Transverse colon (tissue), 4 donors: ENCODE data around the gene LDHD. TPM values are rescaled to one million over a fixed set of nuclear protein-coding genes. Genes with fewer than 3 reads are reported as not detected.
A peak's percentile ranks its signal among the peaks of the same experiment; 100 is the strongest.

Source experiments
- DNase-seq: peaks from one replicate; pipeline ENCODE4 v3.0.0-alpha.2; 2019
- H3K27ac ChIP-seq, 4 donors: fragments of 200-600 bp; sonication (generic); 2 replicates each; pipeline ENCODE4 v1.5.1; 2016 to 2018; ENCODE audit warnings: inconsistent platforms in 4 of 4
- H3K27me3 ChIP-seq: fragments of 200-600 bp; sonication (generic); 2 replicates; pipeline ENCODE4 v1.5.1; 2017; ENCODE audit warnings: inconsistent platforms
- H3K36me3 ChIP-seq, 4 donors: fragments of 200-600 bp; sonication (generic); 2 replicates each; pipeline ENCODE4 v1.5.1; 2017 to 2019; ENCODE audit warnings: inconsistent platforms in 4 of 4
- H3K4me1 ChIP-seq, 4 donors: fragments of 200-600 bp; sonication (generic); 2 replicates each; pipeline ENCODE4 v1.5.1; 2017 to 2020; ENCODE audit warnings: inconsistent platforms in 4 of 4
- H3K4me3 ChIP-seq, 4 donors: fragments of 200-600 bp; sonication (generic); 1 replicate in 1 of 4; 2 replicates in 3 of 4; pipeline versions ENCODE4 v1.5.1 to v1.6.1; 2017 to 2019; ENCODE audit warnings: inconsistent platforms in 4 of 4
- H3K9me3 ChIP-seq, 2 donors: fragments of 200-600 bp; sonication (generic); 2 replicates each; pipeline ENCODE4 v1.5.1; 2017 to 2019; ENCODE audit warnings: inconsistent platforms in 2 of 2
- EP300 ChIP-seq: sonication (generic); formaldehyde crosslinking; IDR thresholded peaks from one replicate; pipeline ENCODE4 v1.6.1; 2017; ENCODE audit warnings: antibody characterized with exemption, low read depth
- POLR2A ChIP-seq: fragments of 450-650 bp; IDR thresholded peaks from one replicate; pipeline ENCODE4 v1.6.1; 2016; ENCODE audit warnings: antibody characterized with exemption, mild to moderate bottlenecking, moderate library complexity
- POLR2AphosphoS5 ChIP-seq, 3 donors: sonication (generic); formaldehyde crosslinking; IDR thresholded peaks; one replicate each; pipeline ENCODE4 v1.6.1; 2016; ENCODE audit warnings: antibody characterized with exemption in 3 of 3
- WGBS, 2 donors: methylation state at CpG; one replicate each; pipeline ENCODE4 v1.1.5; 2018; ENCODE audit warnings: low coverage in 1 of 2; 5-methylcytosine and 5-hydroxymethylcytosine counted together
- in situ Hi-C, 4 donors: fragments of 200-750 bp; cut with MboI; loops; one replicate each; pipeline versions ENCODE4 v1.15.0 to v1.15.1; 2017; ENCODE audit warnings: low sequenced_read_pairs in 3 of 4, low pct_ligation_motif_present in 1 of 4, low pct_unique_long_range_greater_than_20kb in 1 of 4
- intact Hi-C: fragments of 100-400 bp; cut with DNase I; formaldehyde crosslinking; loops from one replicate; pipeline ENCODE4 v1.15.1; 2023; ENCODE audit warnings: low total_unique reads
- total RNA-seq, 4 donors: library from RNA; depleted of rRNA; stranded (reverse); fragments of >200 nt; gene quantifications; one replicate each; pipeline ENCODE4 v1.1.0, GENCODE V29; 2016
- TF ChIP-seq, protein P1 (sequence below), 5 experiments: fragments of 200-600 bp in 3 of 5; fragments of 450-650 bp in 2 of 5; sonication (generic) in 3 of 5; IDR thresholded peaks; 1 replicate in 2 of 5; 2 replicates in 3 of 5; pipeline ENCODE4 v1.5.1; 2016 to 2017; ENCODE audit warnings: antibody characterized with exemption in 5 of 5, inconsistent platforms in 3 of 5, mild to moderate bottlenecking in 2 of 5, moderate library complexity in 1 of 5

Gene LDHD
- total RNA-seq, 4 donors from 2014 or later = 38.4 to 198 (median 104) TPM

DNA sequence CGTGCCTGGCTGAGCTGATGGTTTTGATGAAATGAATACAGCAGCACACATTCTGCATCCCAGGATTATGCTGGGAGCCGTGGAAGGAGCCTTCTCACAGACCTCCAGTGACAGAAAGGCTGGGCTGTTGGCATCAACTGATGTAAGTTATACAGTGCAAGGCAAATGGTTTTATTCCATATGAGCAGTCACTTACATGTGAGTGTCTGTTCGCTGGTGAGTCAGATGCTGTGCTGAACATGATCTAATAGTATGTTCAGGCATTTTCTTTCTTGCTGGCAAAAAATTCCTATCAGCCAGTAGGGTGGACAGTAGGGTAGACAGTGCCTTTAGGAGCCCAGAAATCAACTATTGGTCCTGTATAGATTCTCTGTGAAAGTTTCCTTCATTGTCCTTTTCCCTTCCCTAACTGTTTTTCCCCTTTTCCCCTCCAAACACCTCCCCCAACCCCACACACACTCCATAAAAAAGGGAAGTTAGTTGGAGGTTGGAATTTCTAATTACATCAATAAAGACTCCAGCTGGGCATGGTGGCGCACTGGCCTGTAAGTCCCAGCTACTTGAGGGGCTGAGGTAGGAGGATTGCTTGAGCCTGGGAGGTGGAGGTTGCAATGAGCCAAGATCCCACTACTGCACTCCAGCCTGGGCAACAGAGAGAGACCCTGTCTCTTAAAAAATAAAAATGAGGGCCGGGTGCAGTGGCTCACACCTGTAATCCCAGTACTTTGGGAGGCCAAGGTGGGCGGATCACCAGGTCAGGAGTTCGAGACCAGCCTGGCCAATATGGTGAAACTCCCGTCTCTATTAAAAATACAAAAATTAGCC, 36.2 kb downstream of the LDHD start:
- peaks cover 0 to 11% (median 5%) of the 10 kb centered on the region in 4 donors for H3K4me1 ChIP-seq
- H3K9me3 ChIP-seq = no peaks in the 10 kb centered on the region
- WGBS, 2 donors = 93 to 100% methylated on average over 3 to 8 of the region's 8 CpGs
- TF ChIP-seq POLR2AphosphoS5 (IDR thresholded peaks at IDR 0.05) = no peak
- no peak for TF ChIP-seq POLR2A
- TF ChIP-seq, protein P1, sequence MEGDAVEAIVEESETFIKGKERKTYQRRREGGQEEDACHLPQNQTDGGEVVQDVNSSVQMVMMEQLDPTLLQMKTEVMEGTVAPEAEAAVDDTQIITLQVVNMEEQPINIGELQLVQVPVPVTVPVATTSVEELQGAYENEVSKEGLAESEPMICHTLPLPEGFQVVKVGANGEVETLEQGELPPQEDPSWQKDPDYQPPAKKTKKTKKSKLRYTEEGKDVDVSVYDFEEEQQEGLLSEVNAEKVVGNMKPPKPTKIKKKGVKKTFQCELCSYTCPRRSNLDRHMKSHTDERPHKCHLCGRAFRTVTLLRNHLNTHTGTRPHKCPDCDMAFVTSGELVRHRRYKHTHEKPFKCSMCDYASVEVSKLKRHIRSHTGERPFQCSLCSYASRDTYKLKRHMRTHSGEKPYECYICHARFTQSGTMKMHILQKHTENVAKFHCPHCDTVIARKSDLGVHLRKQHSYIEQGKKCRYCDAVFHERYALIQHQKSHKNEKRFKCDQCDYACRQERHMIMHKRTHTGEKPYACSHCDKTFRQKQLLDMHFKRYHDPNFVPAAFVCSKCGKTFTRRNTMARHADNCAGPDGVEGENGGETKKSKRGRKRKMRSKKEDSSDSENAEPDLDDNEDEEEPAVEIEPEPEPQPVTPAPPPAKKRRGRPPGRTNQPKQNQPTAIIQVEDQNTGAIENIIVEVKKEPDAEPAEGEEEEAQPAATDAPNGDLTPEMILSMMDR (IDR thresholded peaks at IDR 0.05) = no peak
- no peak for TF ChIP-seq EP300
- H3K4me3 ChIP-seq = no peak overlapping the region
- H3K36me3 ChIP-seq = no peaks in the 10 kb centered on the region
- DNase-seq = no peak
- peak overlapping the region in 1 of 4 donors; percentile 35 for H3K27ac ChIP-seq
- intact Hi-C loops = no loop called here
- in situ Hi-C loops = no loop called here
- H3K27me3 ChIP-seq = no peaks in the 10 kb centered on the region

DNA sequence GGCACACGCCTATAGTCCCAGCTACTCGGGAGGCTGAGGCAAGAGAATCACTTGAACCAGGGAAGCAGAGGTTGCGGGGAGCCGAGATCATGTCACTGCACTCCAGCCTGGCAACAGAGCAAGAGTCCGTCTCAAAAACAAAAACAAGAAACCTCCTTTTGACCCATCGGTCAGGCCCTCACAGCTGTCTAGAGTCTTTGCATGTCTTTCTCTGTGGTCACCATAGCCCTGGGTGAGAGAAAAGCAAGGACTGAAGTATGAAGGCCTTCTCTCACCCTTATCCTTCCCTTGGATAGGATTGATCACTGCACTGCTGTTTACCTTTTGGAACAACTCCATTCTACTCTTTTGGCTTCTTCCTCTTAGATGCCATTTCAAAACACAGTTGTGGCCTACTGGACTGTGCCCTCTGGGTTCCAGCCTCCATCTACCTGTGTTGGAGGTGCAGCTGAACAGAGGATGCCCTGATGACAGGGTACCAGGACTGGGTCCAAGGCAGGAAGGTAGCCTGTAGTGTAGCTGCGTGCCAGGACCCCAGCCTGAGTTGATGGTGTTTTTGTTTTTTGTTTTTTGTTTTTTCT, 37.1 kb downstream of the LDHD start:
- no peaks in the 10 kb centered on the region for H3K27me3 ChIP-seq
- H3K4me1 ChIP-seq = peaks cover 0 to 16% (median 5%) of the 10 kb centered on the region in 4 donors
- H3K4me3 ChIP-seq = no peak overlapping the region
- in situ Hi-C loops = no loop called here
- WGBS, 2 donors = 91 to 97% methylated on average over 5 to 7 of the region's 7 CpGs
- DNase-seq = no peak
- intact Hi-C loops = no loop called here
- H3K36me3 ChIP-seq = no peaks in the 10 kb centered on the region
- TF ChIP-seq EP300 (no peak), POLR2AphosphoS5 (IDR thresholded peaks at IDR 0.05) (no peak), POLR2A (no peak)
- TF ChIP-seq, protein P1 (IDR thresholded peaks at IDR 0.05) = no peak
- no peaks in the 10 kb centered on the region for H3K9me3 ChIP-seq
- no peak overlapping the region for H3K27ac ChIP-seq

DNA sequence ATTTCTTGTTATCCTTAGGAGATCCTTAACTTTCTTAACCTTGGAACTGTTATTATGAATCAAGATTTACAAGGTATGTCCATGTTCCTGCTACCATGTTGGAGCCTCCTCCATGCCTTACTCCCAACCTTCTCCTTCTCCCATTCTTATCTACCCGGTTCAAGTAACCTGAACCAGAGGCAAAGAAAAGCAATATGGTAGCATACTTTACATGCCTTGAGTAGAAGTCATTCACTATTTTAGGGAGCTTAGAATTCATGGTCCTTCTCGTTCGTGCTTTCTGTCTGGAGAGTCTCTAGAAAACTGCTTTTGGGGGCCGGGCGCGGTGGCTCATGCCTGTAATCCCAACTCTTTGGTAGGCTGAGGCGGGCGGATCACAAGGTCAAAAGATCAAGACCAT, 37.7 kb downstream of the LDHD start:
- H3K36me3 ChIP-seq = no peaks in the 10 kb centered on the region
- no peaks in the 10 kb centered on the region for H3K27me3 ChIP-seq
- H3K27ac ChIP-seq = no peak overlapping the region
- no peaks in the 10 kb centered on the region for H3K9me3 ChIP-seq
- DNase-seq = no peak
- peaks cover 0 to 16% (median 5%) of the 10 kb centered on the region in 4 donors for H3K4me1 ChIP-seq
- in situ Hi-C loops (no loop called here), intact Hi-C loops (no loop called here)
- TF ChIP-seq, protein P1 (IDR thresholded peaks at IDR 0.05) = no peak
- no peak for TF ChIP-seq POLR2A
- WGBS, 2 donors = 93 to 100% methylated on average over 1 to 8 of the region's 8 CpGs
- H3K4me3 ChIP-seq = no peak overlapping the region

DNA sequence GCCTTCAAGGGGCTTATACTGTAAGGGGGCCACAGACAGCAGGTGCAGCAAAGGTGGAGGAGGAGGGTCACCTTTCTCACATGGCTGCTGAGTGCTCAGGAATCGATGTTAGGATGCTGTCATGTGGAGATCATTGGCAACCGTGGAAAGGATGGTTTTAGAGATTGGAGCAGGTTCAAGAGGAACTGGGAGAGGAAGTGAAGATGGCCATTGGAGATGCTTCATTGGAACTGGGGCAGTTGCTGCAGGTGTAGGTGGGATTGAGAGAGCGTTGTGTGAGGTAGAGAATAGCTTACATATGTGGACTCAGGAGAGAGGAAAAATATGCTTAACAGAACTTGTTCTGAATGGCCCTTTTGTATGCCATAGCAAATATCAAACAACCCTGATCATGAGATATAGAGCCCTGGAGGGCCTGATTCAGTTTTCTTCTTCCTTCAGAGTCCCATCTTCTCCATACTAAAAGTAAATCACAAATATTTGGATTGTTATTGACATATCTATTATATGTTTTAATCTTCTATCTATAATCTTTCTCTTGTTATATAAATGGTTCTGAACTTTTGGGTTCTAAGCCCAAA, 40.8 kb downstream of the LDHD start:
- WGBS, 2 donors = 30 to 81% methylated on average over 2 to 3 of the region's 3 CpGs
- peak overlapping the region in 1 of 4 donors; percentile 46 for H3K27ac ChIP-seq
- no peaks in the 10 kb centered on the region for H3K27me3 ChIP-seq
- in situ Hi-C loops = no loop called here
- TF ChIP-seq EP300 = no peak
- TF ChIP-seq, protein P1 (IDR thresholded peaks at IDR 0.05) = no peak
- TF ChIP-seq POLR2AphosphoS5 (IDR thresholded peaks at IDR 0.05) = no peak
- TF ChIP-seq POLR2A = no peak
- no peaks in the 10 kb centered on the region for H3K9me3 ChIP-seq
- H3K4me1 ChIP-seq = peaks cover 0 to 23% (median 12%) of the 10 kb centered on the region in 4 donors
- no peak overlapping the region for H3K4me3 ChIP-seq
- no peak for DNase-seq
- H3K36me3 ChIP-seq = no peaks in the 10 kb centered on the region
- intact Hi-C loops = no loop called here
